ENCODE data around the gene GRAP2.
A peak's percentile ranks its signal among the peaks of the same experiment; 100 is the strongest.

Gene GRAP2

DNA sequence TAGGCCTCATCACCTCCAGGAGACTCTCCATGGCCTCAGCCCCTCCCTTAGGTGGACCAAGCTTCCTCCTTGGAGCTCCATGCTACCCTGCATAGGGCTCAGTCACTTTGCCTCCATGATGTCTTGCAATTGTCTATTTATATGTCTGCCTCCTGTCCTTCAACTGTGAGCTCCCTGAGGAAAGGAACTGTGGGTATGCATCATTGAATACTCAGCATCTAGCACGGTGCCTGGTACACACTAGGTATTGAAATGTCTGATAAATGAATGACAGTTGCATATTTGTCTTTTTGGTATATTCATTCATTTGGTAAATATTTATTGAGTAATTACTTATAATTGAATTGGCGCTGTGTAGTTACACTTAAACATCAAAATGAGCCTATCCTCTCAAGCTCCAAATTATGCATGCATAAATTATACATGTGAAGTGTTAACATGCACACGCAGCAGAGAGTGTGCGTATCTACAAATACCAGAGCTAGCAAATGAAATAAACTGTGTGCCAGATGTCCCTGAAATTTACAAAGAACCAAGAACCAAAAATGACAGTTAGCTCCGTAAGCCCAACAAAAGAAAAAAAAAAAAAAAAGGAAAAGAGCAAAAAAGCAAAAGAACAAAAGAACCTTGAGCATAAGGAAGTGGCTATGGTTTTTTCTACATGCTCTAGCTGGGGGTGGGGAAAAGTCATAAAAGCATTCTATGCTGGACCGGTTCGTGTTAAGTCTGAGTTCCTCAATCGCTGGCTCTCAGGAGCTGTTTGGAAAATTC, 25.2 kb downstream of the GRAP2 start:
- no peak for DNase-seq (ENCODE audit: low spot score)

DNA sequence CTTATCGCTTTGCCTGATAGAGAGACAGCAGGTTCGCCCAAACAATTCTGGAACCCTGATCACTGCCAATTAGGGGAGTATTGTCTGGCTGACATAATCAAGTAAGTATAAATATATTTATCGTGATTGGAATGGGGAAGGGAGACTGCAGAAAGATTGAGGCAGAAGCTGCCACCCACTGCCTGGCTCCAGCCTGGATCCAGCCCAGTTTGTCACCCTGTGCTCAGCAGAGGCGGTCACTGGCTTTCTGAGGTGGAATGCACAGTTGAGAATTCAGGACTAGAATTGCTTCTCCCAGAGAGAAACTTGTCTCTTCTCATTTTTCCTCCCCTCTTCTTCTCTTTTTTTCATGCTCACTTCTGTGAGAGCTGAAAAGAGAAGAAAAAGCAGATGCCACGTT, 25.9 kb downstream of the GRAP2 start:
- DNase-seq (ENCODE audit: low spot score) = no peak

- peak; percentile 35 for DNase-seq (ENCODE audit: low spot score)
These were observed 26.7 kb downstream of the GRAP2 start for GRCh38 chr22:39927544-39927943.

DNA sequence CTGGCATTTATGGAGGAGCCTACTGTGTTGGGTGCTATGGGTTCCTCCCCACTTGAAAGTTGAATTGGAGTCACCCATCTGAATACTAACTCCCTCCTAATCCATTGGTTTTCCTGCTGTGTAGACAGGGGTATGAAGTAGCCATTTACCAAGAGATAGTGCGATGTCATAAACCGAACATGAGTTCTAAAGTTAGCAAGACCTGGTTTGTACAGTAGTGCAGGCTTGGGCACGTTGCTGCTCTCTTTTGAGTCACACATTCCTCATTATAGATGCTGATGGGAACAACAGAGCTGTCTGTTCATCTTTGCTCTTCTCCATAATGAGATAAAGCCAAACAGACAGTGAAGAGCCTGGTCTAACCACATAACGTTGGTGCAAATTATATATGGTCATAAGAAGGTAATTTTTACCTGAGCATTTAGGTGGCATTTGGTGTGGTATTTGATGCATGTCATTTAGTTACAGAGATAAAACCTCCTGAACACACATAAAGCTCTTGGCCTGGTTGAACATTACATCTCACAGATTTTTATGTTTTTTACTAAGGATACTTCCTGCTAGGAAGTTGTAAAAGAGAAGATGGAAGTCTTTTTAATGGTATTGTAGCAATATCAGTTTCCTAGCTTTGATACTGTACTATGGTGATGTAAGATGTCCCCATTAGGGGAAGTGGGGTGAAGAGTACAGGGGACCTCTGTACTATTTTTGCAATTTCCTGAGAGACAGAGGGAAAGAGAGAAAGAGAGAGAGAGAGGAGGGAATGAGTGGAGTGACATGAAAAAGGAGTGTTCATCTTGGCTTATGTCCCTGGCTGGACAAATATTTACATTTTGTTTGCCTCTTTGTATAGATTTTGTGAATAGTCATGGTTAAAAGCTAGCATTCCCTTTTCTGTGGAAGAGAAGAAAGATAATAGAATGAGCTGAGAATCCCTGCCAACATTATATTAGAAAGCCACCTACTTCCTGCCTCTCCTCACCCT, 27.9 kb downstream of the GRAP2 start:
- DNase-seq (ENCODE audit: low spot score) = no peak

DNA sequence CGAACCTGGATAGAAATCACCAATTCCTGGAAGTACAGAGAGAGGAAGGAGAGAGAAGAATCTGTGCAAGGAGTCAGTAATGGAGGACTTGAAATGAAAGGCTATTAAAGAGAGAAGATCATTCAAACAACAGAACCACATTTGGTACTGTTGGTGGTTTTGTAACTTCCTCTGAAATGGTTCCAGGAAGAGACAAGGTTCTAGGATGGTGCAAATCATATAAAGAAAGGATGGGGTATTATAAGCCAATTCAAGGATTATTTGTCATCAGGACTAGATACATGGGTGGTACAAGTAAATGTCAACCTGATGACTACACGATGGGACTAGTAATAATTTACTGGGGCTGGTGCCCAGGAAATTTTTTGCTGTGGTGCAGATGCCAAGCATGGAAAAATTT, 30.4 kb downstream of the GRAP2 start:
- DNase-seq (ENCODE audit: low spot score) = no peak

DNA sequence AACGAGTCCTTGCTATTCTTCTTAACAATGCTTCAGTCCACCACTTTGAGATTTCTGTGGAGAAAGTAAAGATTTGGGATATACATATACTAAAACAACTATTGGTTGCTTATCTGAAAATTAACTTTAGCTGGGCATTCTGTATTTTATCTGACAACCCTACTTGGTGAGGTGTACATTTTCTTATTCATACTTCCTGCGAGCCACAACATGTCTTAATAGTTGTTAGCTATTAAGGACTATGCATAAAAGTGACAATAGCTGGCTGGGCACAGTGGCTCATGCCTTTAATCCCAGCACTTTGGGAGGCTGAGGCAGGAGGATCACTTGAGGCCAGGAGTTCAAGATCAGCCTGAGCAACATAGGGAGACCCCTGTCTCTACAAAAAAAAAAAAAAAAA, 31.3 kb downstream of the GRAP2 start:
- no peak for DNase-seq (ENCODE audit: low spot score)

- DNase-seq (ENCODE audit: low spot score) = peak; percentile 85
These were observed 32.2 kb downstream of the GRAP2 start for GRCh38 chr22:39932918-39933649.

DNA sequence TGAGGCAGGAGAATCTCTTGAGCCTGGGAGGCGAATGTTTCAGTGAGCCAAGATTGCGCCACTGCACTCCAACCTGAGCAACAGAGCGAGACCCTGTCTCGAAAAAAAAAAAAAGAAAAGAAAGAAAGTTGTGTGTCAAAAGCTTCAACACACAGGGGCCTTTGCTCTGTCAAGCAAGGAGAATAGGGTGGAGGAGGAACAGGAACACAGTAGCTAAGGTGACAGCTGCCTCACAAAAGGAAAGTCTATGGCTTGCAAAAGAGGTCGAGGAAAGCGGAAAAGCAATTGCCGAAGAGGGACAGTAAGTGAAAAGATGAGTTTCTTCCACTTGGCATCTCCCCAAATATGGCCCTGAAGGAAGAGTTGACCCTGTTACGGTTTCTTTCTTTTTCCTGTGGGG, 32.9 kb downstream of the GRAP2 start:
- no peak for DNase-seq (ENCODE audit: low spot score)

DNA sequence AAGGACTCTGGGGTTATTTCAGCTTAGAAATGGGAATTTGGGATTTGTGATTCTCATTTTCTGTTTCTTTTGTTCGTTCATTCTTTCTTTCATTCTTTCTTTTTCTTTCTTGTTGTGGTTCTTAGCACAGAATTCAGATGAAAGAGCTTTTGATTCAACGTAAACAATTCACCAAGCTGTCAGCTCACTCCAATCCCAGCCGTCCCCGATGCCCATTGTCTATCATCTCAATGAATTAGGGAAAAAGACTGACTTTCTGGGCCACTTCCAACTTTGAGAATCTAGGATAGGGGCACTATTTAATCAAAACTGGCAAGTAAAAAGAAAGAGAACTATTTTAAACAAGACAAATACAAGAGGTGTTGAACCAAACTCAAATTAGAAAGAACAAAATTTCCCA, 34.2 kb downstream of the GRAP2 start:
- DNase-seq (ENCODE audit: low spot score) = no peak

DNA sequence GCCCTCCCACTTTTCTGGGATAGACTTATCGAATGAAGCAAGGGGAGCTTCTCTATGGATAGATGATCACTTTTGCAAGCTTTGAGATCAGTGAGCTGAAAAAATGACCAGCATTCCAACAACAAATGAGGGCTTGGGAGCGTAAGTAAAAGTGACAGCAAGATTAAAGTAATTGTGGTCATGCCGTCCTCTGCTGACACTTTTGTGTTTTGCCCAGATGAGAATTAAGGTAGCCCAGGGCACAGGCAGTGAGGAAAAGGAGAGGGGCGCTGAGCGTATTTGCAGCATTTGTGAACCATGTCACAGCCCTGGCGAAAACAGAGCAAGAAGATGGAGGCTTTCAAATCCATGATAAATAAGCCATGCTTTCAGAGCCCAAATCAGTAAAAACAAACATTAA, 34.7 kb downstream of the GRAP2 start:
- DNase-seq (ENCODE audit: low spot score) = no peak

DNA sequence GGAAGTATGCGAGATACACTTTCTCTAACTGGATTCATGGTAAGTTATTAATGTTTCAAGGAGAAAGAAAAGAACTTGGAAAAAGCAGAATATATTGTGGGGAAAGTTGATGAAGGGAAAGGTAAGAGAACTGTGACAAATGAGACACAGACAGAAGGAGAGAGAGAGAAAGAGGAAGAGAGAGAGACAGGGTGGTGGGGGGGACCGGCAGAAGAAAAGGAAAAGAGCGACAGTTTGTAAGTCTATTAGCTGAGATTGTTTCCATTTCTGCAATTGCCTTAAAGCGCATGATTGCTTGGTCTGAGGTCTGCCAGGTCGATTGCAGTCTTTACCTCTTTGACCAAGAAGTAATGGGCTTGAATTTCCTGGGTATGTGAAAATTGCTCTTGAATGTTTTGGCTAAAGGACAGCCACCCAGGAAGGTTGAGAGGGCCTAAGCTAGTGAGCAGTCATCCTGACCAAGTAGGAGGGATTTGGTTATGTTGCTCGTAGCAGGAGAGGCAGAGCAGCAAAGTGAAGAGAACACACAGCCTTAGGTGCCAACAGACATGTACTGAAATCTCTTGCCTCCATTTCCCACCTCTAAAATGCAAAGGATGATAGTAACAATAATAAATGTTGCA, 35.8 kb downstream of the GRAP2 start:
- no peak for DNase-seq (ENCODE audit: low spot score)

GRCh38 chr22:39937906-39938305, 37.0 kb downstream of the GRAP2 start:
- no peak for DNase-seq (ENCODE audit: low spot score)

GRCh38 chr22:39938509-39939111, 37.7 kb downstream of the GRAP2 start:
- no peak for DNase-seq (ENCODE audit: low spot score)

GRCh38 chr22:39939830-39940229, 38.9 kb downstream of the GRAP2 start:
- DNase-seq (ENCODE audit: low spot score) = no peak

DNA sequence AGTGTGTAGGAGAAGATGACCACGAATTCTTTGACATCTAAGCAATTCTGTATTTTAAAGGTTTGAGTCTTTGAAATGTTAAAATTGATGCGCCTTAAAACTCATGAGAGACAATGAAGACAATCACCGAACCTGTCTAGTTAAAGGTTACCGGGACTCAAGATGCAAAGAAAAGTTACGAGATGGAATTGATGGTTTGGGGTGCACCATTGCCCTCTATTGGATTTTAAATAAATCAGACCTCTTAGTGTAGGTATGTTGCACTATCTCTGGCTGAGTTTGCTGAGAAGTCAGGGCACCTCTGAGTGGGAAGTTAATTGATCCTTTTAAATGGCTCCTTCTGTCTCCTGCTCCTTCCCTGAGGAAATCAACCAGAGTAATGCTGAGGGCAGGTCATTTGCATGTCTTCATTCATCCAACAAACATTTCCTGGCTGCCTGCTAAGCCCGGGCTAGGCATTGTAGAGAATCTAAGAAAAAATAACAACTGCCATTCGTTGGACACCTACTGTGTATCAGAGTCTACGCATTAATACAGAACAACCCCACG, 39.9 kb downstream of the GRAP2 start:
- no peak for DNase-seq (ENCODE audit: low spot score)

GRCh38 chr22:39941601-39942000, 40.7 kb downstream of the GRAP2 start:
- DNase-seq (ENCODE audit: low spot score) = no peak

GRCh38 chr22:39942439-39943230, 41.8 kb downstream of the GRAP2 start:
- no peak for DNase-seq (ENCODE audit: low spot score)

GRCh38 chr22:39943337-39943736, 42.5 kb downstream of the GRAP2 start:
- peak; percentile 72 for DNase-seq (ENCODE audit: low spot score)

DNA sequence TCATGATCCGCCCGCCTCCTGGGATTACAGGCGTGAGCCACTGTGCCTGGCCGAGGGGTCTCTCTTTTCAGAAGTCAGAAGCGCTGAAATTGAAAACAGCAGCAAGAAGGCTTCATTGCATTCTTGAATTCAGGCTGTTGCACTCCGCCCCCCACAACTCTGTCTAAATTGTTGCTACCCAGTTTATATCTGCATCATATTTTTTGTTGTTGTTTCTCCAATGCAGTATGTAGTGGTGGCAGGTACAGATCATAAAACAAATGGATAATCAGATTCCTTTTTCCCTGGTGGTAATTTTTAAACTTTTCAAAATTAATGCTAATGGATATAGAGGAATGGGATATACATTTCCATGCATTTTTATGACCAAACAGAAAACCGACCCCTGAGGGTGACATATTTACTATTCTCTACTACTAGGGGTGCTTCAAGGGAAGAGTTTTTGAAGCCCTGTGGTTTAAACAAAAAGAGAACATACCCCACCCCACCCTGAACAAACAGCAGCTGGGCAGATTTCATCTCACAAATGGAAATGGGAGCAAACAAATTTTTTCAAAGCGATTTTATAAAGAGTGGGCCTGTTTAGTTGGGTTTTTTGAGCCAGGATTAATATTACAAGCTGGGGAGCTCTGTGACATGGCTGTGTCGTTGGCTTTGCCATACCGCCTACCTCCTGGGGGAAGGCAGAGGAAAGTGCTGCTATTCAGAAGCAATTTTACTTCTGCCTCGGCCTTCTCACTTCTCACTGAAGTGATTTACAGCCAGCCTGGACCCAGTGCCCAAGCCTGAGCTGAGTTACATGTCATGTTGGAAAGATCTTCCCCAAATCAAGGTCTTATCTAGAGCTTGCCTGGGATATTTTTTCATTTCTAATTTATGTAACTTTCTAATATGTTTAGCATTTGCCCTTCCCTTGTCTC, 43.3 kb downstream of the GRAP2 start:
- DNase-seq (ENCODE audit: low spot score) = no peak

Measured in iPS-NIHi11 (cell line).